HG03469 (cell line): ENCODE results near the gene LMBRD1.
"Not testable (repeated sequence)": the region's sequence is repeated elsewhere in the genome, so short reads cannot be mapped to it uniquely, and the experiment has no call there.

ENCODE experiments used
- ATAC-seq: cut with Tn5 transposase; IDR thresholded peaks from one replicate; pipeline ENCODE4 v1.9.1; 2021; ENCODE audit warnings: mild to moderate bottlenecking, moderate library complexity, moderate number of reproducible peaks; ENCODE audit not compliant: unreplicated experiment

Gene LMBRD1

GRCh38 chr6:69796642-69797390 lies at the start of gene LMBRD1:
TSS of gene LMBRD1 (minus strand) at chr6:69797010. CDS start at chr6:69796881, 129 bp downstream.
- ATAC-seq, result peak; percentile 96

- ATAC-seq, result no peak
These were observed 49.5 kb upstream of the LMBRD1 start for GRCh38 chr6:69846312-69846711.

- ATAC-seq, result no peak
These were observed 46.4 kb upstream of the LMBRD1 start for GRCh38 chr6:69843189-69843588.

- ATAC-seq, result no peak
These were observed 45.1 kb upstream of the LMBRD1 start for GRCh38 chr6:69841862-69842261.

DNA sequence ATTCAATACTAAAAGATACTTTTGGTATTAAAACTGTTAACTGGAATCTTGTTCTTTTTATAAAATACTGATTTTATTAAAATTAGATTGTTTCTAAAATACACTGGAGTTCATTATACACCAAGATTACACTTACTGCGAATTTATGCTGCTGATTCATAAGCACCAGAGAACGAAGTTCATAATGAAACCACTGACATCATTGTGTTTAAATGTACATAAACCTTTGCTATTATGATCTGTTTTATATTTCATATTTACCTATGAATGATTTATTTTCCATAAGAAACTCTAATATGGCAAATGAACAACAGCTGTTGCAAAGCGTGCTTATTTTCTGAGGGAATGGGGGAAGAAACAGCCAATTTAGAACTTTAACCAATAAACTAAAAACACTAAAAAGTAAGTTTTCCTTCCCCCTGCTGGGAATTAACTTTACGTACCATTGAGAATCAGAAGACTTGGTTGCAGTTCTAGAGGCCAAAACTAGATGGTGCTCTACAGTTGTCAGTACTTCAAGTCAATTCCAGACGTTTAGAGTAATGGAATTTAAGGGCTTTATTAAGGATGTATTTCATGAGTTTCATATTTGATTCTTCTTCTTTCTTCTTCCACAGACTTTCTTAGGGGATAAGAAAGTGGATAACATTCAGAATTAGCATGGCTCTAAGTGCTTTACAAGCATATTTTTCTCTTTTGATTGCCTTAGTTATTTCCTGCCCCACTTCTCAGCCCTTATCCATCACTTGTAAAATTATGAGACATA lies 38.8 kb upstream of the LMBRD1 start:
- ATAC-seq, result peak; percentile 63

DNA sequence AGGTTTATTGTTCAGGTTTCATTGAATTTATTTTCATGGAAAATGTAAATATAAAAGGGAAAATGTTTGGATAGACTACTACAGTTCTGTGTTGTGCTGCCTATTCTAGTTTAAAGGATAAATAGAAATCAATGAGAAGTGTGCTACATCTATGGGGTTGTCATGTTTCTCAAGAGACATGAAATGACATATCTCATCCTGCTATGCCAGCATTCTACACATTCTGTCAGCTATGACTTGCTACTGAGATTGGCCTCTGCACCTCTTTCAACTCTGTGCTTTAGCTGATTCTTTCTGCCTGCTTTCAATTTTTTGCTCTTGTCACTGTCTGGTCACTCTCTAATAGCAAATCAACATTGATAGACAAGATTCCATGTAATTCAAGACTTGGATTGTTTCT lies 35.7 kb upstream of the LMBRD1 start:
- ATAC-seq, result no peak

- ATAC-seq, result no peak
These were observed 30.6 kb upstream of the LMBRD1 start for GRCh38 chr6:69827276-69827893.

- no peak for ATAC-seq
These were observed 29.1 kb upstream of the LMBRD1 start for GRCh38 chr6:69825904-69826303.

- ATAC-seq, result not testable (repeated sequence)
These were observed 27.5 kb upstream of the LMBRD1 start for GRCh38 chr6:69824355-69824754.

DNA sequence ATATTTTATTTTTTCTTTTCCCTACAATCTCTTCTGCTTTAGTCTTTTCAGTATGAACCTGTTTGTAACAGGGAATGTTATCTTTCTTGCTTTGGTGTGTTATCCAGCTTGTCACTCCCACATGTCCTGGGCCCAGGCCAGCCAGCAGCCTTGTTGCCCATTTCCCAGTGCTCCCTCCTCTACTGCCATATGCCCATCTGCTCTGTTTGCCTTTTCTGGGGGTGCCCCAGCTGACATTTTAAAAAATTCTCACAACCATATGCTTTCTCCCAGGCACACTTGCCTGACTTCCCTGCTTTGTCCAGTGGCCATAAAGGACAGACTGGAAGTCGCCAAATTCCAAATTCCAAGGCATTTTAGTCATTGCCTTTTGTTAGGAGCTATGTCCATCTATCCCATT lies 23.6 kb upstream of the LMBRD1 start:
- ATAC-seq, result no peak

- ATAC-seq, result no peak
These were observed 23.2 kb upstream of the LMBRD1 start for GRCh38 chr6:69820018-69820417.

- ATAC-seq, result no peak
These were observed 22.3 kb upstream of the LMBRD1 start for GRCh38 chr6:69819138-69819537.

DNA sequence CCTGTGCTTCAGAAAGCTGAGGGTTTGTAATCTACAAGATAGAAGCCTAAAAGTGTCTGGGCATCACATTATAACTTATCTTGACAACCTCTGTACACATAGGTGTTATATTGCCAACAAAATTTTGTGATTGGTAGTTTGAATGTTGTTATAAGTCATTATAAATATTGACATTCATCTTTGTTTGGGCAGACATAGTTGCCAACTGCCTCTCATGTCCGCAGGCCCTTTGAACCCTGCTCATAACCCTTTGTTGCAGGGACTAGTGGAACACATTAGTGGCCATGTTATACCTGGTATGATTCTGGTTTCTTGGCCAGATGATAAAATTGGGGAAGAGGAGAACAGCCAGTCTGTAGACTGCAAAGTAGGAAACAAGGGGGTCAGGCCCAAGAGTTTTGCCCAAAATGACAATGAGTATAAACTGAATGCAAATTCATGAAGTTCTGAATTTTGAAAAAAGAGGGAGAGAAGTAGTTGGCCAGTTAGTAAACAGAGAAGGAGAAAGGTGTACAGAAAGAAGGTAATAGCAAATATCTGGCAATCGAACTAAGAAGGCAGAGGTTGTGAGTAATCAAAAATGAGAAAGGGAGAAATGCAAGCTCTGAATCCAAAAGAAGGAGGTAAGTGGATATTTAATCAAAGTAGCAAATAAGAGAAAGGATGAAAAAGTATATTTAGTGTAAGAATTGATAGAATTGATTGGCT lies 21.6 kb upstream of the LMBRD1 start:
- ATAC-seq, result no peak

GRCh38 chr6:69817358-69817757 lies 20.5 kb upstream of the LMBRD1 start:
- no peak for ATAC-seq

- ATAC-seq, result no peak
These were observed 19.8 kb upstream of the LMBRD1 start for GRCh38 chr6:69816569-69816968.

GRCh38 chr6:69816026-69816425 lies 19.2 kb upstream of the LMBRD1 start:
- ATAC-seq, result peak; percentile 60

DNA sequence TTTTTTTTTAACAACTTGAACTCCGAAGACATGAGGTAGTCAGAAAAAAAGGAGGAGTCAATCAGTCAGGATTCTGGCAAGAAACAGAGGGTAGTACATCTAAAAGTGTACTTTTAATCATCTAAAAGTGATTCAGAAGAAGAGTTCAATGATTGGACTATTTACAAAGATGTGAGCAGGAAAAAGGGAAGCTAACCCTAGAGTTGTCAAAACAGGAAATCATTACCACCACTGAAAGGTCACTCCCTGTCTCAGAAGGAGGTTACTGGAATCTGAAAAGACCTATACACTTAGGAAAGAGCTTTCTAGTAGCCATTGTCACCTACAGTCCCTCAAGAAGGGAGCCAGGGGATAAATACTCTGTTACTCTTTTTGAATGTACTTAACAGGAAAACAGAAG lies 16.7 kb upstream of the LMBRD1 start:
- peak; percentile 58 for ATAC-seq

DNA sequence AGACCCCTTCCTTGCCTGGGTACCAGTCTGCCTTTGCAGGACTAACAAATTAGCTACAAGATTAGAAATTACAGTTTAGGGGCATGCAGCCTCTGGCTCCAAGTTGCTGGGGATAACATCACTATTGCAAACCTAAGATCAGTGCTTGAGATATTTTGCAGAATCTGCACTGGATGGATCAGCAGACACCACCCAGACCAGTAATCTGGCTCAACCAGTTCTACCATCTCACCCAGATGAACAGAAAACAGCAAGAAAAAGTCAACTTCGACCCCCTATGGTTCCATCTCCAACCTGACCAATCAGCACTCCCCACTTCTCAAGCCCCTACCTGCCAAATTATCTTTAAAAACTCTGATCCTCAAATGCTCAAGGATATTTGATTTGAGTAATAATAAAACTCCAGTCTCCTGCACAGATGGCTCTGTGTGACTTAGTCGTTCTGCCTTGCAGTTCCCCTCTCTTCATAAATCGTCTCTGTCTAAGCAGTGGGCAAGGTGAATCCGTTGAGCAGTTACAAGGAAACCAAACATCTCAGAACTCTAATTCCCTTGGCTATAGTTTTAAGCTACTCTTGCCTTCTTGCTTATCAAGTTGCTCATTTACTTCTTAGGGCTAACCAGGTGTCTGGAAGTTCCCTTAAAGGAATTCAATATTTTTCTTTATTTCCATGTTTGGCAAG lies 16.1 kb upstream of the LMBRD1 start:
- ATAC-seq, result no peak

GRCh38 chr6:69802995-69803394 lies 6.2 kb upstream of the LMBRD1 start:
- ATAC-seq, result no peak

DNA sequence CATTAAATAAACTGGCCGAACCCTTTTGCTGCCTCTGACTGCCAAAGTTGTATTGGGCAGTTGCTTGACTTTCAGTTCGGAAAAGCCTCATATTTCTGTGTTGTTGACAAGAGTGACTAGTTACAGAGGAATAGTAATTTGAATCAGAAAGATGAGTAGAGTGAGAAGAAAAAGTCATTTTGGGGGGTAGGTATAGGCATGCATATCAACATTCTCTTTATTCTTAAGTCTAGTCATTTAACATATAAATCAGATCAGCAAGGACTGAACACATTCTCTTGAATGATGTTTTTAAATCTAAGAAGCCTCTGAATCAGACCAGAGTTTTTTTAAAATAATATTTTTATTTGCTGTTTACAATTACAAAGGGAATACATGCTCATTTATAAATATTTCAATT lies 4.9 kb upstream of the LMBRD1 start:
- ATAC-seq, result no peak

DNA sequence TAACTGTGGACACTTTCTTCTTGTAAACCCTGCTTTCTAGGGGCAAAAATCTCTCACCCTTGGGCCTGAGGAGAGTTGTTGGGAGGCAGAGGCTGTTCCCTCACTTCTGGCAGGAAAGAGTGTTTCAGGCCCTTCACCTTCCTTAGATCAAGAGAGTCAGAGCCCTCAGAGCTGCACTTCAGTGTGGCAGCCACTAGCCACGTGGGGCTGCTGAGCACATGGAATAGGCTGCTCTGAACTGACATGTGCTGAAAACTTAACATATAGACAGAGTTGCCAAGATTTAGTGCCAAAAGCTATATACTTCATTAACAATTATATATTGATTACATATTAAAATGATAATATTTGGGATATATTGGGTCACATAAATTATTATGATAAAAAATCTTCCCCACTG lies 4.4 kb upstream of the LMBRD1 start:
- ATAC-seq, result no peak
